Activated naive CD8-positive, alpha-beta T cell treated with anti-CD3 and anti-CD28 coated beads for 36 hours (primary cell): Measurements from ENCODE around the gene ALDH3B1. TPM values are rescaled to one million over a fixed set of nuclear protein-coding genes. Genes with fewer than 3 reads are reported as not detected.

Experiments
- DNase-seq: peaks from one replicate; pipeline ENCODE4 v3.0.0; 2021
- H3K27ac Mint-ChIP-seq: one replicate; pipeline ENCODE4 v1.8.0; 2022; ENCODE audit warnings: mild to moderate bottlenecking, moderate library complexity, mixed read lengths
- H3K27me3 Mint-ChIP-seq: one replicate; pipeline ENCODE4 v1.8.0; 2022; ENCODE audit warnings: mild to moderate bottlenecking, mixed read lengths
- H3K36me3 Mint-ChIP-seq: one replicate; pipeline ENCODE4 v1.8.0; 2021; ENCODE audit warnings: mild to moderate bottlenecking, mixed read lengths
- H3K4me1 Mint-ChIP-seq: one replicate; pipeline ENCODE4 v1.8.0; 2021; ENCODE audit warnings: mixed read lengths
- H3K4me3 Mint-ChIP-seq: one replicate; pipeline ENCODE4 v1.8.0; 2022; ENCODE audit warnings: mild to moderate bottlenecking, moderate library complexity, mixed read lengths
- H3K9me3 Mint-ChIP-seq: one replicate; pipeline ENCODE4 v1.8.0; 2022; ENCODE audit warnings: mixed read lengths
- total RNA-seq, 2 experiments: library from RNA; stranded (reverse); gene quantifications; one replicate each; pipeline ENCODE4 v1.2.3, GENCODE V29; 2021

The ALDH3B1 gene
- total RNA-seq, 2 experiments from 2014 or later = not detected

- Mint-ChIP-seq H3K4me3 (peak overlapping the region; percentile 91), H3K9me3 (no peaks in the 10 kb centered on the region), H3K27ac (peak overlapping the region; percentile 91), H3K27me3 (no peaks in the 10 kb centered on the region), H3K36me3 (peaks cover 8% of the 10 kb centered on the region), H3K4me1 (peaks cover 21% of the 10 kb centered on the region)
- peak; percentile 71 for DNase-seq
Observed at GRCh38 chr11:68040101-68040956, 30.2 kb downstream of the ALDH3B1 start.

- Mint-ChIP-seq H3K27ac (peak overlapping the region; percentile 91), H3K4me3 (peak overlapping the region; percentile 91), H3K27me3 (no peaks in the 10 kb centered on the region), H3K36me3 (peaks cover 8% of the 10 kb centered on the region), H3K9me3 (no peaks in the 10 kb centered on the region), H3K4me1 (peaks cover 21% of the 10 kb centered on the region)
- DNase-seq = no peak
Observed at GRCh38 chr11:68040957-68041591, 30.9 kb downstream of the ALDH3B1 start.

GRCh38 chr11:68041617-68042218 is 31.6 kb downstream of the ALDH3B1 start:
- Mint-ChIP-seq H3K4me1 (peaks cover 18% of the 10 kb centered on the region), H3K27me3 (no peaks in the 10 kb centered on the region), H3K9me3 (no peaks in the 10 kb centered on the region), H3K4me3 (peak overlapping the region; percentile 9), H3K36me3 (peaks cover 8% of the 10 kb centered on the region), H3K27ac (peak overlapping the region; percentile 71)
- no peak for DNase-seq

GRCh38 chr11:68042219-68043028 is 32.3 kb downstream of the ALDH3B1 start:
- Mint-ChIP-seq H3K27ac (no peak overlapping the region), H3K4me3 (no peak overlapping the region)
- no peak for DNase-seq

GRCh38 chr11:68043029-68043348 is 32.9 kb downstream of the ALDH3B1 start:
- no peak overlapping the region for H3K27ac Mint-ChIP-seq
- no peak overlapping the region for H3K4me3 Mint-ChIP-seq
- no peaks in the 10 kb centered on the region for H3K9me3 Mint-ChIP-seq
- DNase-seq = no peak
- H3K36me3 Mint-ChIP-seq = peaks cover 8% of the 10 kb centered on the region
- H3K27me3 Mint-ChIP-seq = no peaks in the 10 kb centered on the region
- peaks cover 10% of the 10 kb centered on the region for H3K4me1 Mint-ChIP-seq

More at GRCh38 chr11:68042219-68043028, 32.3 kb downstream of the ALDH3B1 start:
- no peaks in the 10 kb centered on the region for H3K9me3 Mint-ChIP-seq
- H3K36me3 Mint-ChIP-seq = peaks cover 8% of the 10 kb centered on the region
- H3K4me1 Mint-ChIP-seq = peaks cover 11% of the 10 kb centered on the region
- H3K27me3 Mint-ChIP-seq = no peaks in the 10 kb centered on the region

GRCh38 chr11:68043349-68044144 is 33.4 kb downstream of the ALDH3B1 start:
- H3K27ac Mint-ChIP-seq = no peak overlapping the region
- peaks cover 8% of the 10 kb centered on the region for H3K36me3 Mint-ChIP-seq
- no peaks in the 10 kb centered on the region for H3K9me3 Mint-ChIP-seq
- H3K27me3 Mint-ChIP-seq = no peaks in the 10 kb centered on the region
- no peak overlapping the region for H3K4me3 Mint-ChIP-seq
- peaks cover 10% of the 10 kb centered on the region for H3K4me1 Mint-ChIP-seq
- no peak for DNase-seq

GRCh38 chr11:68044145-68044813 is 34.2 kb downstream of the ALDH3B1 start:
- no peaks in the 10 kb centered on the region for H3K9me3 Mint-ChIP-seq
- no peak overlapping the region for H3K4me3 Mint-ChIP-seq
- no peak overlapping the region for H3K27ac Mint-ChIP-seq
- DNase-seq = no peak
- H3K4me1 Mint-ChIP-seq = peaks cover 10% of the 10 kb centered on the region
- H3K27me3 Mint-ChIP-seq = no peaks in the 10 kb centered on the region
- peaks cover 8% of the 10 kb centered on the region for H3K36me3 Mint-ChIP-seq

GRCh38 chr11:68044898-68045351 is 34.8 kb downstream of the ALDH3B1 start:
- no peak overlapping the region for H3K4me3 Mint-ChIP-seq
- H3K27me3 Mint-ChIP-seq = no peaks in the 10 kb centered on the region
- peaks cover 8% of the 10 kb centered on the region for H3K36me3 Mint-ChIP-seq
- no peaks in the 10 kb centered on the region for H3K9me3 Mint-ChIP-seq
- DNase-seq = no peak
- no peak overlapping the region for H3K27ac Mint-ChIP-seq
- H3K4me1 Mint-ChIP-seq = peaks cover 9% of the 10 kb centered on the region

GRCh38 chr11:68047437-68048290 is 37.5 kb downstream of the ALDH3B1 start:
- peaks cover 4% of the 10 kb centered on the region for H3K36me3 Mint-ChIP-seq

GRCh38 chr11:68048681-68049508 is 38.8 kb downstream of the ALDH3B1 start:
- Mint-ChIP-seq H3K9me3 (no peaks in the 10 kb centered on the region), H3K27me3 (no peaks in the 10 kb centered on the region), H3K36me3 (peaks cover 4% of the 10 kb centered on the region), H3K4me1 (no peaks in the 10 kb centered on the region), H3K4me3 (no peak overlapping the region), H3K27ac (no peak overlapping the region)
- no peak for DNase-seq

More at GRCh38 chr11:68047437-68048290, 37.5 kb downstream of the ALDH3B1 start:
- H3K27ac Mint-ChIP-seq = no peak overlapping the region
- no peak for DNase-seq
- H3K4me1 Mint-ChIP-seq = no peaks in the 10 kb centered on the region
- no peak overlapping the region for H3K4me3 Mint-ChIP-seq
- H3K27me3 Mint-ChIP-seq = no peaks in the 10 kb centered on the region
- H3K9me3 Mint-ChIP-seq = no peaks in the 10 kb centered on the region

- no peaks in the 10 kb centered on the region for H3K9me3 Mint-ChIP-seq
- H3K36me3 Mint-ChIP-seq = peaks cover 3% of the 10 kb centered on the region
- DNase-seq = no peak
- H3K4me1 Mint-ChIP-seq = no peaks in the 10 kb centered on the region
- no peak overlapping the region for H3K27ac Mint-ChIP-seq
- no peaks in the 10 kb centered on the region for H3K27me3 Mint-ChIP-seq
- H3K4me3 Mint-ChIP-seq = no peak overlapping the region
Observed at GRCh38 chr11:68049509-68050370, 39.6 kb downstream of the ALDH3B1 start.
